Stimulated activated CD8-positive, alpha-beta memory T cell treated with anti-CD3 and anti-CD28 coated beads, Interleukin-4, amount 100 ng/mL, for 24 hours (primary cell): ENCODE results near the gene ATP6AP2.

Experiments used
- DNase-seq: peaks from one replicate; pipeline ENCODE4 v3.0.0-alpha.2; 2020; ENCODE audit warnings: low read depth

ATP6AP2 gene

GRCh38 chrX:40644176-40644575, 63.4 kb downstream of the ATP6AP2 start:
- DNase-seq: no peak

GRCh38 chrX:40644821-40645358, 64.1 kb downstream of the ATP6AP2 start:
- DNase-seq: no peak

DNA sequence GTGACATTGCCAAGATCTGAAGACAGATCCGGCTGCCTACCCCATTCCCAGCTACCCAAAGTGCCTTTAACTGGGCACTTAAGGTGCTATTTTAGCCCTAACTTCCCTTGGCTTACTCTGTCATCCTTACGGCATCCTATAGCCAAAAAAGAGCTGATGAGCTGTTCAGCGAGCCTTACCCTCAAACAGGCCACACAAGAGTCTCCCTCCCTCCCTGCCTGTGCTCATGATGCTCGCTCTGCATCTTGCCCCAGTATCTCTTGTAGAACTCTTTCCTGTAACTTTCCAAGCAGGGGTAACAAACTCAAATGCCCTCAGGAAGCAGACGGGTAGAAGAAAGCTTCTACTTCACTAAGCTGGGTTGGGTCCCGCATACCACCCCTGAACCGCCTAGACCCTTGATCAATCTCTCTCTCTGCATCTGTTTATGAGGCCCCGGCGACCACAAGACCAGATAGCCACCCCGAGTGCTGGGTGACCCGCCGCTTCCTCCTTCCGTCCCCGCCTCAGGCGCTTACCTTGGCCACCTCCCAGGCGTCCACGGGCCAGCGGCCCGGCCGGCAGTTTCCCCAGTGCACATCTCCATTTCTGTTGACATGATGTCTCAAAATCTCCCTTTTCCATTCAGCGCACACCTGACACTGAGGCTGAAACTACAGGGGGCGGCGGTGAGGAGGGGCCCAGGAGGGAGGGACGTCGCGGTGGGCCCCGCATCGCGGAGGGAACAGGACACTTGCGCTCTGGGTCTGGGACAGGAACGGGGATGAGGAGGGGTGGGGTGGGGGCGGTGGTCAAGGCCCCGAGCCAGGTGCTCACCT, 65.9 kb downstream of the ATP6AP2 start:
- DNase-seq: no peak

- peak; percentile 97 for DNase-seq
Measured at GRCh38 chrX:40647307-40648197, 66.8 kb downstream of the ATP6AP2 start, which contains the start of gene CXorf38. CXorf38 (minus strand) TSS chrX:40647561; CDS start chrX:40647520, 41 bp downstream.

DNA sequence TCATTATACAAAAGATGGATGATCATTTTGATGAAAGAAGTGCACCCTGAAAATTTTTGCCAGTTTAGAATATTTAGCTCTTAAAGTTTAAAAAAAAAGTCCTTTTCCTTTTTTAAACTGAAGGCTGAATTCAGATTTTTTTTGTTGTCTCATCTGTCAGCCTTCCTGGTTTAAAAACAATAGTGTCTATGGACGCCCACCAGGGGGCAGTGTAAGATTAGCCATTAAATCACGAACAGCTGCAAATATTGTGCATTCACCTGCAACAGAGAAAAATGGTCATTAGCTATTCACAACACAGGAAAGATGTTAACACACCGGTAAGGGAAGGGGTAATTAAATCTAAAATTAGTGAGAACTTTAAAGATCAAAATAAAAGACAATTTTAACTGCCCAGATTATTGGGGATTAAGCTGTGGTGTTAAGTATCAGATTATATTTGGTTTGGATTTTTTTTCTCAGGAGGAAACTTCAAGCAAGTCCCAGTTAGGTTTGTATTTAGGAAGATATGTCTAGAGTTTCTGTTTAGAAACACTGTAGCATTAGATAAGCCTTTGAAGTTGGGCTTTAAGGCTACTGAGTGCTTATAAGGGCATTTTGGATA, 71.0 kb downstream of the ATP6AP2 start:
- peak; percentile 61 for DNase-seq

DNA sequence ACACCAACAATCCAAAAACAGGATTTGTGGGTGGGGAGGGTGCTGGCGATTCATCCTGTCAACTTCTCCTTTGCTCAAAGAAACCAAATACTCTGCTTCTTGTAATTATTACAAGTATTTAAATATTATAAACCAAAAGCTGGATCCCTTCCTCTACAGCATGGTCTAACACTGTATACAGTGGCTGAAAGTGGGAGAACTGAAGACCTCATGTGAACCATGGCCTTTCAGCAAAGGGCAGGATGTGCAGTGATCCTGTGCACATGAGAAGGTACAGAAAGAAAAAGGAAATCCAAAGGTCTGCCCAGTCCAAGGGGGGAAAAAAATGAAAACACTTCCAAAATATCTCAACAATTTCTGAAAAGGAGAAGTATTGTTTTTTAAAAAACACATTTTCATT, 71.9 kb downstream of the ATP6AP2 start:
- DNase-seq: no peak

DNA sequence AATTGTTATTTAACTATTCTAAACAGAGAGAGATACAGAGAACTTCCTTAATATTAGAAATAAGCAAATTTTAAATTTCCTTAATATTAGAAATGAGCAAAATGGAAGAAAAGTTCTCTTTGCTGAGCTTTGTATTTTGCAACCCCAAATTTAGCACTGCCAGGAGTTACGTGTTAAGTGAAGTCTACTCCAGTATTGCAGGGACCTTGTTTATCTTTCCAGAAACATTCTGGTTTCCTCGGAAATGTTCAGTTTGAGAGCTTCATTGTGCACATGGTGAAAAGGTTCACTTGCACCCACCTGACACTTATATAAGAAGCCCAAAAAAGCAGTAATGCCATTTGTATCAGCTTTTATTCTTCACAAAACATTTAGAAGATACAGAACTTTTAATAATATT, 72.8 kb downstream of the ATP6AP2 start:
- no peak for DNase-seq
